HEK293 (cell line): Measurements from ENCODE around the gene CD151.

ENCODE experiments used
- EGR2 ChIP-seq: fragments of 450-650 bp; formaldehyde crosslinking; IDR thresholded peaks from 2 replicates; pipeline ENCODE4 v1.5.1; 2016; ENCODE audit warnings: low read depth, missing biosample characterization, missing genetic modification characterization
- GLI4 ChIP-seq: fragments of 450-650 bp; formaldehyde crosslinking; IDR thresholded peaks from 2 replicates; pipeline ENCODE4 v1.5.1; 2016; ENCODE audit warnings: missing biosample characterization, missing genetic modification characterization
- GLIS1 ChIP-seq: fragments of 450-650 bp; formaldehyde crosslinking; IDR thresholded peaks from 2 replicates; pipeline ENCODE4 v1.5.1; 2016; ENCODE audit warnings: missing biosample characterization, missing genetic modification characterization
- INSM2 ChIP-seq: fragments of 450-650 bp; formaldehyde crosslinking; IDR thresholded peaks from 2 replicates; pipeline ENCODE4 v1.5.1; 2016; ENCODE audit warnings: missing biosample characterization, missing genetic modification characterization
- KLF10 ChIP-seq: fragments of 450-650 bp; IDR thresholded peaks from 2 replicates; pipeline ENCODE4 v1.5.1; 2018; ENCODE audit warnings: missing biosample characterization, mild to moderate bottlenecking, missing genetic modification characterization
- KLF7 ChIP-seq: fragments of 450-650 bp; formaldehyde crosslinking; IDR thresholded peaks from 2 replicates; pipeline ENCODE4 v1.5.1; 2016; ENCODE audit warnings: missing biosample characterization, missing genetic modification characterization, borderline replicate concordance
- MEIS1 ChIP-seq: sonication (generic); formaldehyde crosslinking; IDR thresholded peaks from 2 replicates; pipeline ENCODE4 v1.8.1; 2022; ENCODE audit warnings: missing genetic modification reagents, mild to moderate bottlenecking, borderline replicate concordance
- REPIN1 ChIP-seq: fragments of 450-650 bp; formaldehyde crosslinking; IDR thresholded peaks from 2 replicates; pipeline ENCODE4 v1.5.1; 2017; ENCODE audit warnings: missing biosample characterization, missing genetic modification characterization, low read depth
- SCRT2 ChIP-seq: fragments of 450-650 bp; formaldehyde crosslinking; IDR thresholded peaks from 2 replicates; pipeline ENCODE4 v1.5.1; 2016; ENCODE audit warnings: missing biosample characterization, missing genetic modification characterization
- ZFP41 ChIP-seq: fragments of 450-650 bp; formaldehyde crosslinking; IDR thresholded peaks from 2 replicates; pipeline ENCODE4 v1.5.1; 2016; ENCODE audit warnings: missing biosample characterization, missing genetic modification characterization, borderline replicate concordance
- ZFP69B ChIP-seq: fragments of 450-650 bp; formaldehyde crosslinking; IDR thresholded peaks from 2 replicates; pipeline ENCODE4 v1.5.1; 2016; ENCODE audit warnings: missing biosample characterization, missing genetic modification characterization
- ZNF114 ChIP-seq: fragments of 450-650 bp; formaldehyde crosslinking; IDR thresholded peaks from 2 replicates; pipeline ENCODE4 v1.5.0; 2017; ENCODE audit warnings: missing biosample characterization, missing genetic modification characterization
- ZNF184 ChIP-seq: fragments of 450-650 bp; IDR thresholded peaks from 2 replicates; pipeline ENCODE4 v1.5.1; 2018; ENCODE audit warnings: missing biosample characterization, mild to moderate bottlenecking, missing genetic modification characterization
- ZNF24 ChIP-seq: fragments of 450-650 bp; formaldehyde crosslinking; IDR thresholded peaks from 2 replicates; pipeline ENCODE4 v1.5.1; 2016; ENCODE audit warnings: missing biosample characterization, missing genetic modification characterization
- ZNF274 ChIP-seq, 2 experiments: fragments of 200-500 bp in 1 of 2; fragments of 450-650 bp in 1 of 2; sonication (Bioruptor generic) in 1 of 2; formaldehyde crosslinking in 1 of 2; IDR thresholded peaks; 2 replicates each; pipeline versions ENCODE4 v1.5.1 to v1.6.1; 2014 to 2016; ENCODE audit warnings: borderline replicate concordance in 1 of 2, inconsistent platforms in 1 of 2, low read length in 1 of 2, missing biosample characterization in 1 of 2, missing genetic modification characterization in 1 of 2
- ZNF311 ChIP-seq: fragments of 450-650 bp; formaldehyde crosslinking; IDR thresholded peaks from 2 replicates; pipeline ENCODE4 v1.5.1; 2017; ENCODE audit warnings: missing biosample characterization, missing genetic modification characterization, borderline replicate concordance
- ZNF341 ChIP-seq: fragments of 450-650 bp; formaldehyde crosslinking; IDR thresholded peaks from 2 replicates; pipeline ENCODE4; 2016; ENCODE audit warnings: low read depth, missing biosample characterization, missing genetic modification characterization
- ZNF350 ChIP-seq: fragments of 450-650 bp; formaldehyde crosslinking; IDR thresholded peaks from 2 replicates; pipeline ENCODE4 v1.5.0; 2017; ENCODE audit warnings: missing biosample characterization, mild to moderate bottlenecking, missing genetic modification characterization
- ZNF416 ChIP-seq: fragments of 450-650 bp; formaldehyde crosslinking; IDR thresholded peaks from 2 replicates; pipeline ENCODE4 v1.5.1; 2016; ENCODE audit warnings: missing biosample characterization, missing genetic modification characterization
- ZNF510 ChIP-seq: fragments of 450-650 bp; formaldehyde crosslinking; IDR thresholded peaks from 2 replicates; pipeline ENCODE4 v1.5.1; 2018; ENCODE audit warnings: mild to moderate bottlenecking, missing genetic modification characterization, missing biosample characterization; ENCODE audit not compliant: insufficient replicate concordance
- ZNF529 ChIP-seq: fragments of 450-650 bp; formaldehyde crosslinking; IDR thresholded peaks from 2 replicates; pipeline ENCODE4 v1.5.1; 2017; ENCODE audit warnings: missing genetic modification characterization, missing biosample characterization; ENCODE audit not compliant: insufficient replicate concordance
- ZNF558 ChIP-seq: fragments of 450-650 bp; formaldehyde crosslinking; IDR thresholded peaks from 2 replicates; pipeline ENCODE4 v1.5.1; 2016; ENCODE audit warnings: missing biosample characterization, missing genetic modification characterization
- ZNF596 ChIP-seq: fragments of 450-650 bp; IDR thresholded peaks from 2 replicates; pipeline ENCODE4 v1.5.0; 2018; ENCODE audit warnings: missing biosample characterization, mild to moderate bottlenecking, missing genetic modification characterization, moderate library complexity
- ZNF600 ChIP-seq: fragments of 450-650 bp; formaldehyde crosslinking; IDR thresholded peaks from 2 replicates; pipeline ENCODE4 v1.5.1; 2016; ENCODE audit warnings: missing biosample characterization, missing genetic modification characterization
- ZNF610 ChIP-seq: fragments of 450-650 bp; formaldehyde crosslinking; IDR thresholded peaks from 2 replicates; pipeline ENCODE4 v1.5.1; 2016; ENCODE audit warnings: missing biosample characterization, missing genetic modification characterization, borderline replicate concordance
- ZNF623 ChIP-seq: fragments of 450-650 bp; formaldehyde crosslinking; IDR thresholded peaks from 2 replicates; pipeline ENCODE4 v1.5.1; 2016; ENCODE audit warnings: missing biosample characterization, missing genetic modification characterization
- ZNF624 ChIP-seq: fragments of 450-650 bp; formaldehyde crosslinking; IDR thresholded peaks from 2 replicates; pipeline ENCODE4 v1.5.1; 2017; ENCODE audit warnings: missing biosample characterization, missing genetic modification characterization
- ZNF777 ChIP-seq: fragments of 450-650 bp; formaldehyde crosslinking; IDR thresholded peaks from 2 replicates; pipeline ENCODE4 v1.5.1; 2017; ENCODE audit warnings: missing biosample characterization, missing genetic modification characterization, borderline replicate concordance
- ZNF837 ChIP-seq: fragments of 450-650 bp; formaldehyde crosslinking; IDR thresholded peaks from 2 replicates; pipeline ENCODE4 v1.5.1; 2016; ENCODE audit warnings: missing biosample characterization, missing genetic modification characterization
- TF ChIP-seq, protein P1 (sequence below): fragments of 450-650 bp; formaldehyde crosslinking; IDR thresholded peaks from 2 replicates; pipeline ENCODE4 v1.5.1; 2016; ENCODE audit warnings: missing biosample characterization, missing genetic modification characterization
- TF ChIP-seq, protein P2 (sequence below): fragments of 450-650 bp; formaldehyde crosslinking; IDR thresholded peaks from 2 replicates; pipeline ENCODE4 v1.5.1; 2016; ENCODE audit warnings: missing biosample characterization, missing genetic modification characterization
- TF ChIP-seq, protein P3 (sequence below): fragments of 450-650 bp; formaldehyde crosslinking; IDR thresholded peaks from 2 replicates; pipeline ENCODE4 v1.5.1; 2016; ENCODE audit warnings: missing biosample characterization, missing genetic modification characterization

Gene CD151

GRCh38 chr11:843818-844692 lies 11.3 kb downstream of the CD151 start (continued):
- TF ChIP-seq ZNF529 = no peak
- TF ChIP-seq ZNF837 (tag by site-specific recombination) = no peak
- no peak for TF ChIP-seq ZNF558 (tag by site-specific recombination)
- no peak for TF ChIP-seq SCRT2
- TF ChIP-seq ZNF416 (tag by site-specific recombination) = no peak
- TF ChIP-seq, protein P1, sequence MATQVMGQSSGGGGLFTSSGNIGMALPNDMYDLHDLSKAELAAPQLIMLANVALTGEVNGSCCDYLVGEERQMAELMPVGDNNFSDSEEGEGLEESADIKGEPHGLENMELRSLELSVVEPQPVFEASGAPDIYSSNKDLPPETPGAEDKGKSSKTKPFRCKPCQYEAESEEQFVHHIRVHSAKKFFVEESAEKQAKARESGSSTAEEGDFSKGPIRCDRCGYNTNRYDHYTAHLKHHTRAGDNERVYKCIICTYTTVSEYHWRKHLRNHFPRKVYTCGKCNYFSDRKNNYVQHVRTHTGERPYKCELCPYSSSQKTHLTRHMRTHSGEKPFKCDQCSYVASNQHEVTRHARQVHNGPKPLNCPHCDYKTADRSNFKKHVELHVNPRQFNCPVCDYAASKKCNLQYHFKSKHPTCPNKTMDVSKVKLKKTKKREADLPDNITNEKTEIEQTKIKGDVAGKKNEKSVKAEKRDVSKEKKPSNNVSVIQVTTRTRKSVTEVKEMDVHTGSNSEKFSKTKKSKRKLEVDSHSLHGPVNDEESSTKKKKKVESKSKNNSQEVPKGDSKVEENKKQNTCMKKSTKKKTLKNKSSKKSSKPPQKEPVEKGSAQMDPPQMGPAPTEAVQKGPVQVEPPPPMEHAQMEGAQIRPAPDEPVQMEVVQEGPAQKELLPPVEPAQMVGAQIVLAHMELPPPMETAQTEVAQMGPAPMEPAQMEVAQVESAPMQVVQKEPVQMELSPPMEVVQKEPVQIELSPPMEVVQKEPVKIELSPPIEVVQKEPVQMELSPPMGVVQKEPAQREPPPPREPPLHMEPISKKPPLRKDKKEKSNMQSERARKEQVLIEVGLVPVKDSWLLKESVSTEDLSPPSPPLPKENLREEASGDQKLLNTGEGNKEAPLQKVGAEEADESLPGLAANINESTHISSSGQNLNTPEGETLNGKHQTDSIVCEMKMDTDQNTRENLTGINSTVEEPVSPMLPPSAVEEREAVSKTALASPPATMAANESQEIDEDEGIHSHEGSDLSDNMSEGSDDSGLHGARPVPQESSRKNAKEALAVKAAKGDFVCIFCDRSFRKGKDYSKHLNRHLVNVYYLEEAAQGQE (tag by site-specific recombination) = peak; percentile 80
- no peak for TF ChIP-seq ZFP41 (tag by site-specific recombination)
- TF ChIP-seq ZNF341 (tag by site-specific recombination) = 0 out of 2 replicates have a peak, but pooled peaks have one; percentile 18
- no peak for TF ChIP-seq ZNF623
- no peak for TF ChIP-seq ZNF624 (tag by site-specific recombination)
- no peak for TF ChIP-seq GLI4 (tag by site-specific recombination)
- no peak for TF ChIP-seq MEIS1 (CRISPR knock-in tag)
- TF ChIP-seq EGR2 (tag by site-specific recombination) = no peak
- TF ChIP-seq ZNF350 (tag by site-specific recombination) = no peak
- no peak for TF ChIP-seq ZFP69B (tag by site-specific recombination)
- TF ChIP-seq ZNF610 (tag by site-specific recombination) = no peak
- TF ChIP-seq INSM2 = no peak
- TF ChIP-seq ZNF777 (tag by site-specific recombination) = no peak
- TF ChIP-seq ZNF274 (IDR thresholded peaks at IDR 0.05; ENCODE audit: low read length) = no peak
- no peak for TF ChIP-seq ZNF274 (tag by site-specific recombination; IDR thresholded peaks at IDR 0.05; ENCODE audit: borderline replicate concordance)
- TF ChIP-seq ZNF510 (tag by site-specific recombination) = no peak
- no peak for TF ChIP-seq KLF10
- peak; percentile 67 for TF ChIP-seq GLIS1 (tag by site-specific recombination)
- no peak for TF ChIP-seq ZNF184 (tag by site-specific recombination)
- TF ChIP-seq, protein P2, sequence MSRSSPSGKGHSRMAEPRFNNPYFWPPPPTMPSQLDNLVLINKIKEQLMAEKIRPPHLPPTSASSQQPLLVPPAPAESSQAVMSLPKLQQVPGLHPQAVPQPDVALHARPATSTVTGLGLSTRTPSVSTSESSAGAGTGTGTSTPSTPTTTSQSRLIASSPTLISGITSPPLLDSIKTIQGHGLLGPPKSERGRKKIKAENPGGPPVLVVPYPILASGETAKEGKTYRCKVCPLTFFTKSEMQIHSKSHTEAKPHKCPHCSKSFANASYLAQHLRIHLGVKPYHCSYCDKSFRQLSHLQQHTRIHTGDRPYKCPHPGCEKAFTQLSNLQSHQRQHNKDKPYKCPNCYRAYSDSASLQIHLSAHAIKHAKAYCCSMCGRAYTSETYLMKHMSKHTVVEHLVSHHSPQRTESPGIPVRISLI (tag by site-specific recombination) = no peak
- no peak for TF ChIP-seq ZNF596 (tag by site-specific recombination)
- TF ChIP-seq ZNF114 (tag by site-specific recombination) = no peak
- TF ChIP-seq REPIN1 (tag by site-specific recombination) = no peak
- TF ChIP-seq ZNF311 (tag by site-specific recombination) = no peak
- TF ChIP-seq, protein P3, sequence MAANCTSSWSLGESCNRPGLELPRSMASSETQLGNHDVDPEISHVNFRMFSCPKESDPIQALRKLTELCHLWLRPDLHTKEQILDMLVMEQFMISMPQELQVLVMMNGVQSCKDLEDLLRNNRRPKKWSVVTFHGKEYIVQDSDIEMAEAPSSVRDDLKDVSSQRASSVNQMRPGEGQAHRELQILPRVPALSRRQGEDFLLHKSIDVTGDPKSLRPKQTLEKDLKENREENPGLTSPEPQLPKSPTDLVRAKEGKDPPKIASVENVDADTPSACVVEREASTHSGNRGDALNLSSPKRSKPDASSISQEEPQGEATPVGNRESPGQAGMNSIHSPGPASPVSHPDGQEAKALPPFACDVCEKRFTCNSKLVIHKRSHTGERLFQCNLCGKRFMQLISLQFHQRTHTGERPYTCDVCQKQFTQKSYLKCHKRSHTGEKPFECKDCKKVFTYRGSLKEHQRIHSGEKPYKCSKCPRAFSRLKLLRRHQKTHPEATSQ = no peak
- TF ChIP-seq ZNF600 (tag by site-specific recombination) = peak; percentile 74; the same call in 1 of the 2 replicates
- no peak for TF ChIP-seq ZNF24 (tag by site-specific recombination)
- TF ChIP-seq KLF7 (tag by site-specific recombination) = no peak
